H9 (cell line): Measurements from ENCODE around the gene ADAMTS15. TPM values are rescaled to one million over a fixed set of nuclear protein-coding genes. Genes with fewer than 3 reads are reported as not detected.

ENCODE experiments used
- DNase-seq: peaks from one replicate; pipeline ENCODE4 v3.0.0-alpha.2; 2017
- H2AFZ ChIP-seq: one replicate; pipeline ENCODE4 v1.6.1; 2013; ENCODE audit warnings: mild to moderate bottlenecking, low read length, control low read depth, moderate library complexity
- H2AK5ac ChIP-seq: 2 replicates; pipeline ENCODE4 v1.6.1; 2013; ENCODE audit warnings: low read length, control low read depth, mixed read lengths; ENCODE audit not compliant: insufficient read length
- H2BK120ac ChIP-seq: one replicate; pipeline ENCODE4 v1.6.1; 2013; ENCODE audit warnings: low read depth, mild to moderate bottlenecking, low read length, control low read depth, inconsistent platforms; ENCODE audit not compliant: poor library complexity, severe bottlenecking
- H2BK12ac ChIP-seq: 2 replicates; pipeline ENCODE4 v1.6.1; 2013; ENCODE audit warnings: low read length, control low read depth, mixed read lengths, low read depth; ENCODE audit not compliant: insufficient read length
- H2BK15ac ChIP-seq: 2 replicates; pipeline ENCODE4 v1.6.1; 2013; ENCODE audit warnings: low read depth, low read length, control low read depth
- H2BK20ac ChIP-seq: one replicate; pipeline ENCODE4 v1.6.1; 2013; ENCODE audit warnings: low read depth, mild to moderate bottlenecking, low read length, control low read depth, inconsistent platforms; ENCODE audit not compliant: poor library complexity, severe bottlenecking
- H2BK5ac ChIP-seq: 2 replicates; pipeline ENCODE4 v1.6.1; 2013; ENCODE audit warnings: low read length, control low read depth, mixed read lengths; ENCODE audit not compliant: insufficient read length
- H3K14ac ChIP-seq: 2 replicates; pipeline ENCODE4 v1.6.1; 2013; ENCODE audit warnings: low read length, control low read depth; ENCODE audit not compliant: insufficient read depth
- H3K18ac ChIP-seq: 2 replicates; pipeline ENCODE4 v1.6.1; 2013; ENCODE audit warnings: low read depth, mild to moderate bottlenecking, mixed read lengths, low read length, control low read depth; ENCODE audit not compliant: insufficient read length
- H3K23ac ChIP-seq: 2 replicates; pipeline ENCODE4 v1.6.1; 2013; ENCODE audit warnings: low read length, control low read depth, mixed read lengths, low read depth; ENCODE audit not compliant: insufficient read length
- H3K23me2 ChIP-seq: 2 replicates; pipeline ENCODE4 v1.6.1; 2013; ENCODE audit warnings: low read depth, mild to moderate bottlenecking, mixed read lengths, low read length, control low read depth; ENCODE audit not compliant: insufficient read length, poor library complexity, severe bottlenecking
- H3K27ac ChIP-seq: 2 replicates; pipeline ENCODE4 v1.5.1; 2013; ENCODE audit warnings: low read length, control low read depth, mixed read lengths, low read depth; ENCODE audit not compliant: insufficient read length
- H3K27me3 ChIP-seq: 2 replicates; pipeline ENCODE4 v1.6.1; 2013; ENCODE audit warnings: low read length, control low read depth, inconsistent platforms; ENCODE audit not compliant: insufficient read depth
- H3K4ac ChIP-seq: 2 replicates; pipeline ENCODE4 v1.6.1; 2013; ENCODE audit warnings: low read depth, mild to moderate bottlenecking, control low read depth, inconsistent platforms, low read length, moderate library complexity
- H3K4me1 ChIP-seq: 2 replicates; pipeline ENCODE4 v1.6.1; 2013; ENCODE audit warnings: low read length, control low read depth, inconsistent platforms; ENCODE audit not compliant: insufficient read depth
- H3K4me2 ChIP-seq: 2 replicates; pipeline ENCODE4 v1.6.1; 2013; ENCODE audit warnings: low read length, control low read depth, mixed read lengths; ENCODE audit not compliant: insufficient read length, insufficient read depth
- H3K56ac ChIP-seq: 2 replicates; pipeline ENCODE4 v1.6.1; 2013; ENCODE audit warnings: low read depth, mild to moderate bottlenecking, mixed read lengths, low read length, control low read depth; ENCODE audit not compliant: insufficient read length
- H3K79me1 ChIP-seq: 2 replicates; pipeline ENCODE4 v1.6.1; 2013; ENCODE audit warnings: low read depth, mild to moderate bottlenecking, moderate library complexity, low read length, control low read depth, inconsistent platforms; ENCODE audit not compliant: insufficient read depth, poor library complexity, severe bottlenecking
- H3K79me2 ChIP-seq: 2 replicates; pipeline ENCODE4 v1.6.1; 2013; ENCODE audit warnings: low read length, control low read depth, inconsistent platforms; ENCODE audit not compliant: insufficient read depth
- H3K9ac ChIP-seq: 2 replicates; pipeline ENCODE4 v1.6.1; 2013; ENCODE audit warnings: low read length, control low read depth, mixed read lengths; ENCODE audit not compliant: insufficient read length; ENCODE audit errors: extremely low read depth
- H3K9me3 ChIP-seq: one replicate; pipeline ENCODE4 v1.6.1; 2013; ENCODE audit warnings: low read depth, low read length, inconsistent platforms; ENCODE audit not compliant: control insufficient read depth
- H3T11ph ChIP-seq: one replicate; pipeline ENCODE4 v1.6.1; 2013; ENCODE audit warnings: mild to moderate bottlenecking, low read length, control low read depth, inconsistent platforms
- H4K20me1 ChIP-seq: one replicate; pipeline ENCODE4 v1.6.1; 2013; ENCODE audit not compliant: control insufficient read depth, insufficient read length, insufficient read depth
- H4K5ac ChIP-seq: 2 replicates; pipeline ENCODE4 v1.6.1; 2013; ENCODE audit warnings: low read depth, mild to moderate bottlenecking, mixed read lengths, low read length, control low read depth; ENCODE audit not compliant: insufficient read length
- H4K8ac ChIP-seq: replicated peaks from 2 replicates; pipeline ENCODE4 v1.6.1; 2013; ENCODE audit warnings: low read length, control low read depth, mixed read lengths, low read depth; ENCODE audit not compliant: insufficient read length
- H4K91ac ChIP-seq: 2 replicates; pipeline ENCODE4 v1.6.1; 2013; ENCODE audit warnings: low read depth, mild to moderate bottlenecking, moderate library complexity, mixed read lengths, low read length, control low read depth; ENCODE audit not compliant: insufficient read length
- H3K27ac Mint-ChIP-seq, 3 experiments: 2 replicates in 2 of 3; 3 replicates in 1 of 3; pipeline ENCODE4 v1.8.0; 2020 to 2021; ENCODE audit warnings: mixed read lengths in 3 of 3, mild to moderate bottlenecking in 1 of 3, moderate library complexity in 1 of 3
- H3K27me3 Mint-ChIP-seq: 2 replicates; pipeline ENCODE4 v1.8.0; 2021; ENCODE audit warnings: low read depth, mild to moderate bottlenecking, moderate library complexity, mixed read lengths
- H3K36me3 Mint-ChIP-seq, 3 experiments: 2 replicates in 2 of 3; 3 replicates in 1 of 3; pipeline ENCODE4 v1.8.0; 2020 to 2021; ENCODE audit warnings: low read depth in 3 of 3, mixed read lengths in 3 of 3; ENCODE audit not compliant: insufficient read depth in 1 of 3
- H3K4me1 Mint-ChIP-seq, 2 experiments: 2 replicates each; pipeline ENCODE4 v1.8.0; 2020; ENCODE audit warnings: mixed read lengths in 2 of 2
- H3K4me3 Mint-ChIP-seq, 2 experiments: 2 replicates in 1 of 2; 3 replicates in 1 of 2; pipeline ENCODE4 v1.8.0; 2020 to 2021; ENCODE audit warnings: mild to moderate bottlenecking in 2 of 2, mixed read lengths in 2 of 2, moderate library complexity in 1 of 2
- H3K9me3 Mint-ChIP-seq, 2 experiments: 2 replicates in 1 of 2; 3 replicates in 1 of 2; pipeline ENCODE4 v1.8.0; 2020; ENCODE audit warnings: mild to moderate bottlenecking in 2 of 2, mixed read lengths in 2 of 2, moderate library complexity in 1 of 2
- WGBS: extraction: QIAGEN DNeasy Blood & Tissue Kit; methylation state at CpG from one replicate; pipeline ENCODE4 v1.1.7; 2013; ENCODE audit warnings: missing lambda C conversion rate, low lambda C conversion rate, mixed read lengths; ENCODE audit not compliant: insufficient read length; ENCODE audit errors: extremely low coverage; 5-methylcytosine and 5-hydroxymethylcytosine counted together
- total RNA-seq: library from RNA; stranded (reverse); gene quantifications from 2 replicates; pipeline ENCODE4 v1.2.1, GENCODE V29; 2021
- TF ChIP-seq, protein P1 (sequence below): fragments of 200-600 bp; sonication (generic); conservative IDR thresholded peaks from 3 replicates; pipeline ENCODE4 v1.8.0; 2021; ENCODE audit warnings: antibody characterized with exemption, mild to moderate bottlenecking

Gene ADAMTS15
- total RNA-seq, 1 experiment from 2014 or later: 1.3 TPM

DNA sequence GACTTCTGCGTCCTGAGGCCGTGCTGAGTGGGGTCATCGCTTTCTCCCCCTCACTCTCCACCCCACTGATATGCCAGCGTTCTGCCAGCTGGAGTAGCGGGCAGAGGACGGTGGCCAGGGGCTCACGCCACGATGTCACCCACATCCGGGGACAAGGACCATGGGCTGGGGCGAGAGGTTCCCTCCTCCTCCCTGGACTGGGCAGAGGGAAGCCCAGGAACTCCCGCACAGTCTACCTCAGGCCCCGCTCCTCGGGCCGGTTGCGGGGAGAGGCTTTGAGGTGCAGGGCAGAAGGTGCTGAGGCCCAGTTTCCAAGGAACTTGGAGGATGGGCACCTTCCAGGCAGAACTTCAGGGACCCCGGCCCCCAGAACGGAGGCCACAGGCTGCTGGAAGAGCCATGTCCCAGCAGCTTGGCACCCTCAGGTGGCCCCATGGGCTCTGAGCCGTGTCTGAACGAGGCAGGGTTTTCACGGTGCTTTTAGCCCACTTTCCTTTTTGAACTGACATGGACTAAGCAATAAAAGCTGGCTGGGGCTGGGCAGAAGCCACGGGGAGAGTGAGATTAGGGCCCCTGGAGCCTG lies 25.4 kb downstream of the ADAMTS15 start:
- no peak overlapping the region for H3K18ac ChIP-seq
- no peak overlapping the region for H4K5ac ChIP-seq
- H2BK5ac ChIP-seq: no peak overlapping the region
- TF ChIP-seq, protein P1, sequence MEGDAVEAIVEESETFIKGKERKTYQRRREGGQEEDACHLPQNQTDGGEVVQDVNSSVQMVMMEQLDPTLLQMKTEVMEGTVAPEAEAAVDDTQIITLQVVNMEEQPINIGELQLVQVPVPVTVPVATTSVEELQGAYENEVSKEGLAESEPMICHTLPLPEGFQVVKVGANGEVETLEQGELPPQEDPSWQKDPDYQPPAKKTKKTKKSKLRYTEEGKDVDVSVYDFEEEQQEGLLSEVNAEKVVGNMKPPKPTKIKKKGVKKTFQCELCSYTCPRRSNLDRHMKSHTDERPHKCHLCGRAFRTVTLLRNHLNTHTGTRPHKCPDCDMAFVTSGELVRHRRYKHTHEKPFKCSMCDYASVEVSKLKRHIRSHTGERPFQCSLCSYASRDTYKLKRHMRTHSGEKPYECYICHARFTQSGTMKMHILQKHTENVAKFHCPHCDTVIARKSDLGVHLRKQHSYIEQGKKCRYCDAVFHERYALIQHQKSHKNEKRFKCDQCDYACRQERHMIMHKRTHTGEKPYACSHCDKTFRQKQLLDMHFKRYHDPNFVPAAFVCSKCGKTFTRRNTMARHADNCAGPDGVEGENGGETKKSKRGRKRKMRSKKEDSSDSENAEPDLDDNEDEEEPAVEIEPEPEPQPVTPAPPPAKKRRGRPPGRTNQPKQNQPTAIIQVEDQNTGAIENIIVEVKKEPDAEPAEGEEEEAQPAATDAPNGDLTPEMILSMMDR: no peak
- H3K56ac ChIP-seq: no peak overlapping the region
- H3K14ac ChIP-seq: no peak overlapping the region; the same call in 1 of the 2 replicates
- Mint-ChIP-seq H3K4me3 (no peak overlapping the region), H3K27me3 (no peaks in the 10 kb centered on the region; the same call in 1 of the 2 replicates), H3K9me3 (no peaks in the 10 kb centered on the region), H3K4me1 (peaks cover 3 to 4% of the 10 kb centered on the region in 2 experiments; a peak in 2 of 4 replicates), H3K36me3 (no peaks in the 10 kb centered on the region), H3K27ac (no peak overlapping the region; a peak in 1 of 7 replicates)
- DNase-seq: no peak
- no peak overlapping the region for H3K4me2 ChIP-seq
- no peaks in the 10 kb centered on the region; the same call in 1 of the 2 replicates for H3K4me1 ChIP-seq
- H3K27me3 ChIP-seq: no peaks in the 10 kb centered on the region
- H3K27ac ChIP-seq: no peak overlapping the region
- no peaks in the 10 kb centered on the region for H4K20me1 ChIP-seq
- H3K23me2 ChIP-seq: no peaks in the 10 kb centered on the region
- no peaks in the 10 kb centered on the region for H3K79me2 ChIP-seq
- no peak overlapping the region for H2AK5ac ChIP-seq
- H2BK120ac ChIP-seq: no peak overlapping the region
- no peak overlapping the region for H4K91ac ChIP-seq
- no peak overlapping the region for H2BK20ac ChIP-seq
- H2AFZ ChIP-seq: no peak overlapping the region
- H3K23ac ChIP-seq: no peak overlapping the region
- H2BK15ac ChIP-seq: no peak overlapping the region
- no CpG with 5 or more reads among the region's 21 CpGs for whole genome bisulfite sequencing
- H3T11ph ChIP-seq: no peak overlapping the region
- no peaks in the 10 kb centered on the region for H3K9me3 ChIP-seq
- H3K9ac ChIP-seq: no peak overlapping the region
- H3K79me1 ChIP-seq: no peaks in the 10 kb centered on the region
- no peak overlapping the region for H2BK12ac ChIP-seq
- no peak overlapping the region for H4K8ac ChIP-seq
- no peak overlapping the region for H3K4ac ChIP-seq
